Activated naive CD4-positive, alpha-beta T cell (primary cell): Measurements from ENCODE around the gene NEDD9.
A peak's percentile ranks its signal among the peaks of the same experiment; 100 is the strongest.

Source experiments
- DNase-seq, 4 experiments: peaks; one replicate each; lab custom pipeline; 2025; lab: John Stamatoyannopoulos, UW

NEDD9 gene

GRCh38 chr6:11232193-11232769 lies at the start of gene NEDD9:
NEDD9 (minus strand) TSS chr6:11232668; CDS start chr6:11232515, 153 bp downstream.
- DNase-seq, result peak; percentile 78 to 86 (median 84)

- DNase-seq, result no peak
Observed at GRCh38 chr6:11282245-11282644, 49.8 kb upstream of the NEDD9 start.

- no peak for DNase-seq
Observed at GRCh38 chr6:11280394-11280793, 47.9 kb upstream of the NEDD9 start.

GRCh38 chr6:11279284-11279689 lies 46.8 kb upstream of the NEDD9 start:
- no peak for DNase-seq

GRCh38 chr6:11278207-11278559 lies 45.7 kb upstream of the NEDD9 start:
- DNase-seq, result no peak

- DNase-seq, result no peak
Observed at GRCh38 chr6:11277275-11278206, 45.1 kb upstream of the NEDD9 start.

- no peak for DNase-seq
Observed at GRCh38 chr6:11276911-11277274, 44.4 kb upstream of the NEDD9 start.

- no peak for DNase-seq
Observed at GRCh38 chr6:11276228-11276627, 43.8 kb upstream of the NEDD9 start.

- no peak for DNase-seq
Observed at GRCh38 chr6:11275598-11275997, 43.1 kb upstream of the NEDD9 start.

- no peak for DNase-seq
Observed at GRCh38 chr6:11273406-11274065, 41.1 kb upstream of the NEDD9 start.

- DNase-seq, result no peak
Observed at GRCh38 chr6:11272491-11273192, 40.2 kb upstream of the NEDD9 start.

GRCh38 chr6:11271228-11272020 lies 39.0 kb upstream of the NEDD9 start:
- no peak for DNase-seq

- no peak for DNase-seq
Observed at GRCh38 chr6:11270030-11271027, 37.9 kb upstream of the NEDD9 start.

GRCh38 chr6:11268978-11269377 lies 36.5 kb upstream of the NEDD9 start:
- no peak for DNase-seq

GRCh38 chr6:11266926-11267325 lies 34.5 kb upstream of the NEDD9 start:
- no peak for DNase-seq

GRCh38 chr6:11265932-11266331 lies 33.5 kb upstream of the NEDD9 start:
- no peak for DNase-seq

GRCh38 chr6:11264100-11264499 lies 31.6 kb upstream of the NEDD9 start:
- DNase-seq, result no peak

- DNase-seq, result no peak
Observed at GRCh38 chr6:11263291-11263775, 30.9 kb upstream of the NEDD9 start.

- no peak for DNase-seq
Observed at GRCh38 chr6:11262242-11262641, 29.8 kb upstream of the NEDD9 start.
